GM19023 (cell line): ENCODE data around the gene CSK.
"Not testable (repeated sequence)": the region's sequence is repeated elsewhere in the genome, so short reads cannot be mapped to it uniquely, and the experiment has no call there.

Experiments
- ATAC-seq: cut with Tn5 transposase; IDR thresholded peaks from one replicate; pipeline ENCODE4 v1.9.1; 2021; ENCODE audit warnings: mild to moderate bottlenecking, moderate library complexity; ENCODE audit not compliant: unreplicated experiment

Gene CSK

GRCh38 chr15:74781431-74782258 is at the start of gene CSK:
Gene CSK, plus strand, starts transcription at chr15:74782080. Its CDS starts 16,218 bp downstream, at chr15:74798298.
- peak; percentile 44 for ATAC-seq

DNA sequence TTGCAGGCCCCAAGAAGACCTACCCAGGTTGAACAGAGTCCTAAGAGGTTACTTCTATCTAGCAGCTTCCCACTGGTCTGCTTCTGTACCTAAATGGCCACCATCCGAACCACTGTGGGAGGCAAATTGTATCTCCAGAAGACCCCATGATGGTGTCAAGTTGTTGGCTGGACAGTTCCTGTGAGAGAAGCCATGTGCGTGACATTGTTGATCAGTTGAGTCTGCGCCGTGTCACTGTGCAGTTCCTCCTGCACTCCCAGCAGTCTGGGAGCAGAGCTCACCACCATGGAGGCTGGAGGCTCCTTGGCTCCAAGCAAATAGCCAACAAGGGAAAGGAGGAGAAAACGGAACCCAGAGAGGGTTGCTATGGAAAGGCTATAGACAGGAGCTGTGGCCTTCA is 49.0 kb upstream of the CSK start:
- ATAC-seq, result no peak

- ATAC-seq, result no peak
These were observed 48.6 kb upstream of the CSK start for GRCh38 chr15:74733269-74733668.

DNA sequence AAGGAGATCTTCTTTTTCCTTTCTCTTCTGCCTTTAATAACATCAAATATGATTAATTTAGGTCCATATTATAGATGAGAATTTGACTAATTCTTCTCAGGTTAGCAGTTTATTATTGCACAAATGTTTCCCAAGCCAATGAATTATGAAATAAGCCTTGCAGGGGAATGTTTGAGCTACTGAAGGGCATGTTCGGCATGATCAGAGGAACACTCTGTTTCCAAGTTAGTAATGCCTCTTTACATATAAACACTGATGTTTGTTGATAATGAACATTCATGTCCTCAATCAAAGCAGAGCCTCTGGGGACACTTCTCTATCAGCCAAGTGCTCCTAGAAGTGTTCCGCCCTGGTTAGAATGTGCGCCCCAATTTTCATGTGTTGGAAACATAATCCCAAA is 46.6 kb upstream of the CSK start:
- no peak for ATAC-seq

DNA sequence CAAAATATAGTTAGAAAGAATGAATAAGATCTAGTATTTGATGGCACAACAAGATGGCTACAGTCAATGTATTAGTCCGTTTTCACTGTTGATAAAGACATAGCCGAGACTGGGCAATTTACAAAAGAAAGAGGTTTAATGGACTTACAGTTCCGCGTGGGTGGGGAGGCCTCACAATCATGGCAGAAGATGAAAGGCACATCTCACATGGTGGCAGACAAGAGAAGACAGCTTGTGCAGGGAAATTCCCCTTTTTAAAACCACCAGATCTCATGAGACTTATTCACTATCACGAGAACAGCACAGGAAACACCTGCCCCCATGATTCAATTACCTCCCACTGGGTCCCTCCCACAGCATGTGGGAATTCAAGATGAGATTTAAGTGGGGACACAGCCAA is 43.6 kb upstream of the CSK start:
- ATAC-seq, result not testable (repeated sequence)

GRCh38 chr15:74742422-74742821 is 39.5 kb upstream of the CSK start:
- ATAC-seq, result no peak

GRCh38 chr15:74746389-74746788 is 35.5 kb upstream of the CSK start:
- ATAC-seq, result no peak

DNA sequence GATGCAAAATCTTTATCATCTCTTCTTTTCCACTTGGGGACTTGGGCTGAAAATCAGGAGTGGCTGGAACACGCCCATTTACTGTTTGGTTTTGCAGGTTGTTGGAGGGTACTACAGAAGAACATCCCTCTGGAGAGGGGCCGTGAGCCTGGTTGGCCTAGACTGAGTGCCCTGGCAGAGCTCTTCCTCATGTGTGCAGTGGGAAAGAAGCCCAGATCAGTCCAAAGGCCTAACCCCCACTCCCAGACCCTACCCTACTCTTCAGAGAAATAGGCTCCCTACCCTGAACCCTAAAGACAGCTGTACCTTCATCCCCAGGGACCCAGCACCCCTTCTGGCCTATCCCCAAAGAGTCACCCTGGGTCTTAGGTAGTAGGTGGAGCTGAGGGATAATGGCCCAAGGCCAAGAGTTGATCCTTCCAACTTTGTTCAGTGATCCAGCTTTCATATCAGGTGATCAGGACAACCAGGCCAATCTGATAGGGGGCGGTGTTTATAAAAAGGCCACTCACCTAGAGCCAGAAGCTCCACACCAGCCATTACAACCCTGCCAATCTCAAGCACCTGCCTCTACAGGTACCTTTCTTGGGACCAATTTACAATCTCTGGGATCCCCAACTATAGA is 33.4 kb upstream of the CSK start, which contains the start of gene CYP1A2:
CYP1A2 (plus strand) TSS at position 524 of the 625 bp plus-strand sequence. CDS start 894 bp downstream, outside the sequence.
- ATAC-seq, result no peak

GRCh38 chr15:74749832-74750231 is 32.0 kb upstream of the CSK start:
- ATAC-seq, result no peak

GRCh38 chr15:74750751-74751150 is 31.1 kb upstream of the CSK start:
- no peak for ATAC-seq

DNA sequence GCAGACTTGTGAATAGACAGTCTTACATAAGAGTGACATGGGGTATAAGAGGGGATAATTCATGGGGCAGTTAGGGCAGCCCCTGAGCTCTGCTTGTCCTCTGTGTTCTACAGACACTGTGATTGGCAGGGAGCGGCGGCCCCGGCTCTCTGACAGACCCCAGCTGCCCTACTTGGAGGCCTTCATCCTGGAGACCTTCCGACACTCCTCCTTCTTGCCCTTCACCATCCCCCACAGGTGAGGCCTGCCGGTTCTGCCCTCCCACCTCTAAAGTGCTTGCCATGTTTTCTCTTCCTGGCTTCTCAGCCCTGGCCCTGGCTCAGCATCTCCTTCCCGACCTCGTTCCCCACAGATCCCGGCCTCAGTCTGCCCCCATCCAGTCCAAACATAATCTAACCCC is 29.9 kb upstream of the CSK start:
- no peak for ATAC-seq

GRCh38 chr15:74752531-74752930 is 29.3 kb upstream of the CSK start:
- no peak for ATAC-seq

DNA sequence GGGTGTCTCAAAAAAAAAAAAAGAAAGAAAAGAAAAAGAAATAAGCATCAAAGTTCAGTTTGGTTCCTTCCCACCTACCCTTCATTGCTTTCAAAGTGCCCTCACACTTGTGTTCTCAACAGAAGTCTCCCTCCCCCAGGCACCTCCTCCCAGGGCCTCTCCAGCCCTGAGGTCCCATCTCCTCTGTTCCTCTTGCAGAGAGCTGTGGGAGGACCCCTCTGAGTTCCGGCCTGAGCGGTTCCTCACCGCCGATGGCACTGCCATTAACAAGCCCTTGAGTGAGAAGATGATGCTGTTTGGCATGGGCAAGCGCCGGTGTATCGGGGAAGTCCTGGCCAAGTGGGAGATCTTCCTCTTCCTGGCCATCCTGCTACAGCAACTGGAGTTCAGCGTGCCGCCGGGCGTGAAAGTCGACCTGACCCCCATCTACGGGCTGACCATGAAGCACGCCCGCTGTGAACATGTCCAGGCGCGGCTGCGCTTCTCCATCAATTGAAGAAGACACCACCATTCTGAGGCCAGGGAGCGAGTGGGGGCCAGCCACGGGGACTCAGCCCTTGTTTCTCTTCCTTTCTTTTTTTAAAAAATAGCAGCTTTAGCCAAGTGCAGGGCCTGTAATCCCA is 27.2 kb upstream of the CSK start:
- no peak for ATAC-seq

GRCh38 chr15:74758736-74759135 is 23.1 kb upstream of the CSK start:
- ATAC-seq, result no peak

DNA sequence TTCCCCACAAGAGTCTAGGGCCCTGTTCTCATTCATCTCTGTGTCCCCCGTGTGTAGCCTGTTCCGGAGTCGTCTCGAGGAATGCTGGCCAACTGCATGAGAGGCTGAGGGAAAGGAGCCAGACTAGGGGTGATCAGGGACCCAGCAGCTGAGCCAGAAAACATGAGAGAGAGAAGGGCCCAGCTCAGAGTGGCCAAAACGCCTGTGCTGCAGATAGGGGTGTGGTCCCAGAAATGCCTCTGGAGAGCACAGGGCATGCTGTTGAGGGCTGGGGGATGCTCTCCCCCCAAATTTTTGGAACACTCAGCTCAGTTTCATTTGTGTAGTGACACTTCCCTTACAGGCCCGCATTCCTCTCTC is 19.1 kb upstream of the CSK start:
- ATAC-seq, result no peak

DNA sequence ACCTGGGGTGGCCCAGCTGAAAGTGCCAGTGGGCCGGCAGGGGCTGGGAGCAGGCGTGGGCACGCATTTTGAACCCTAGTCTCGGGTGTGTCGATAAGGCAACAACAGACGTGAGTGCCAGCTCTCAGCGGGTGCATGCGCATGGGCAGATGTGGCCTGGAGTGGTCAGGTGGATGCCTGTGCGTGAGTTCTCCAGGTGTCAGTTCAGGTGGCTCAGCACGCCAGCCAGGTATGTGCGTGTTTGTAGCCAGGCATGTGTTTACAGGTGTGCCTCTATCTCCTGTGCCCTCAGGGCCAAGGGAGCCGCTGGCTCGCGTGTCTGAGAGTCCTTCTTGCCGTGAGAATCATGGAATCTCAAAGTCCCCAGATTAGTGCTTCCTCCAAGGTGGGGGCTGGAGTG is 18.5 kb upstream of the CSK start:
- no peak for ATAC-seq

- ATAC-seq, result no peak
These were observed 14.4 kb upstream of the CSK start for GRCh38 chr15:74767167-74768098.

GRCh38 chr15:74768099-74768770 is 13.6 kb upstream of the CSK start:
- no peak for ATAC-seq

GRCh38 chr15:74768771-74769342 is 13.0 kb upstream of the CSK start:
- no peak for ATAC-seq

GRCh38 chr15:74769463-74770025 is 12.3 kb upstream of the CSK start:
- ATAC-seq, result no peak
